Loucy (cell line): Measurements from ENCODE around the gene CTSH.

Source experiments
- CTCF ChIP-seq: fragments of 200-600 bp; sonication (generic); conservative IDR thresholded peaks from 2 replicates; pipeline ENCODE4 v1.5.1; 2014; ENCODE audit warnings: mild to moderate bottlenecking, antibody characterized with exemption, low read length
- EZH2phosphoT487 ChIP-seq: fragments of 200-600 bp; IDR thresholded peaks from 2 replicates; pipeline ENCODE4 v1.6.1; 2018; ENCODE audit warnings: antibody characterized with exemption, mild to moderate bottlenecking, moderate library complexity, borderline replicate concordance

- no peak for TF ChIP-seq CTCF
- no peak for TF ChIP-seq EZH2phosphoT487
Observed at GRCh38 chr15:78912316-78912715, 32.5 kb downstream of the CTSH start.
